Activated T-cell treated with anti-CD3 and anti-CD28 coated beads for 1 hour (primary cell): Measurements from ENCODE around the gene NEAT1.

Experiments used
- DNase-seq: peaks from one replicate; pipeline ENCODE4 v3.0.0-alpha.2; 2020; ENCODE audit warnings: low read depth

NEAT1 gene

DNA sequence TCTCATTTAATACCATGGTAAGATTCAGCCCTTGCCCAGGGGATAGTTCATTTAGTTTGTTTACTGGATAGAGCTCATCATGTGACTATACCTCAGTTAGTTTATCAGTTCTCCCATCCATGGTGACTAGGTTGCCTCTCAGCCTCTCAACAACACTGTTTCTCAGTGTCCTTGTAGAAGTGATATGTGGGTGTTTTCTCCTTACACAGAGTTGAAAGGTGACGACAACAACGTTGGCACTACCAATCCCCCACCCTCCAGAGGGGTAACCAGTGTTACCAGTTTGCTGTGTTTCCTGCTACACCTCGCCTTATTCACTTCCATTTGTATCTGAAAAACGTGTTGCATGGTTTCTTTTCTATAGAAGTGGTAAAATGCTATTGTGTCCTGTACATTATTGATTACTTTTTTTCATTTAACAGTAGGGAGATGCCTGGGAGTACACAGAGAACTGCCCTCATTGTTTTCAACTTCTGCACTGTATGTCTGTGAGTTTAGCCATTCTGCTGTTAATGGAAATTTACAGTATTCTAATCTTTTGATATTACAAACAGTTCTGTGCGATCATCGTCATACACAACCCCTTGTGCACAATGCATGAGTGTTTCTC lies 11.6 kb downstream of the NEAT1 start:
- no peak for DNase-seq

- no peak for DNase-seq
Measured at GRCh38 chr11:65434667-65435410, 12.2 kb downstream of the NEAT1 start.

DNA sequence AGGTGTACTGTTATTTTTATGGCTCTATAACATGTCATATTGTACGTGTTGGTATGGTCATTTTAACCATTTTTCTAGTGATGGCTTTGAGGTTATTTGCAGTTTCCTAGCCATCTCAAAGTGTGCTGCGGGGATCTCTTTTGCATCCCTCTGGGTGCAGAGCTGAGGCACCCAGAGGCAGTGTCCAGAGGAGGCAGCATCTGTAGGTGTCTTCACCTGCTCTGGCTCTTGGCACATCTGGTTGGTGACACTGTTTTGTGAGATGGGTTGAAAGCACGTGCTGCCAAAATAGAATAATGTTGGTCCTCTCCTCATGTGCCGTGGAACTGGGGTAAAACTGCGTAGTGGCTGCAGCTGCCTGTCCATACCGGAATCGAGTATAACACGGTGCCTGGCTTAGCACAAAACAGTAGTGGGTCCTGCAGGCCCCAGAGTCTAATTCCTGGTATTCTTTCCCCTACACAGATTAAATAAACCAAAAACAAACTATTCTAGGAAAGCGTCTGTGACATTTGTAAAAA lies 12.9 kb downstream of the NEAT1 start:
- DNase-seq, result no peak

DNA sequence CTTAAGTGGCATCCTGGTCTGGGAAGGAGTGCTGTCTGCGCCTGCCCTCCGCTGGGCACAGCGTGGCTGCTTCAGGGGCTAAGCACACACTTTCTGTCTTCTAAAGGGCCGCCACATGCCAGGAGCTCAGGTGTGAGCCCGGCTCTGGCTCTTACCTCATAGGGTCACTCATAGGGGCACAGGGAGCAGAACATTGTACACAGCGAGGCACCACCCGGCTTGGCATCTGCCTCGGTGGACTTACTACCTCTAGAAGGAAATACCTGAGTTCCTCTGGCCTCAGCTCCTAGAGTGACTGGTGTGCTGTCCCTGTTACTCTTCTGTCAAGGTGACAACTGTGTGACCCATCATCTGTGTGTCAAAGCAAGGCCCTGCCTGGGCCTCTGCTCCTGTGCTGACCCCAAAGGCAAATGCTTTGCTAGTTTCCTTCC lies 13.4 kb downstream of the NEAT1 start:
- DNase-seq, result no peak

DNA sequence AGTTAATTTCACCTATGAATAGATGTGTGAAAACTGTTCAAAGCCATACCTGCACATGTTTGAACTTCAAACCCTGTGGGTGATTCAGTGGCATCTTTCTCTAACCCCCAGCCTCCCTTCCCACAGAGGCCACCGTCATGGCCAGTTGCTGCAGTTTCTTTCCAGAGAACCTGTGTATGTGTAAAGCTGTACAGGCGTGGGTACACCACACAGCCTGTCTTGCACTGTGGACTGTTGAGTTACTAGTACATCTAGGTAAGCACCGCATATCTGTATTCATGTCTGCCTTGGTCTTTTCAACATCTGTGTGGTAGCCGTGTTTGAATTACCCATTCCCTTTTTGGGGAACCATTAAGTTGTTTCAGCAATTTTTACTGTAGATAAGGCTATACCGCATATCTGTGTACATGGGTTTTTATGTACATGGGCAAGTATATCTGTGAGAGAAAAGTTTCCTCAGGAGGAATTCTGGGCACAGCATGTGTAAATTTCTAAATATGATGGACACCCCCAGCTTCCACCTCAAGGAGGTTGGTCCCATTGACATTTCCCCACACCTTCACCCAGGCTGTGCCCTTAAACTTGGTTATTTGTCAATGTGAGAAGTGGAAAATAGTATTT lies 13.9 kb downstream of the NEAT1 start:
- DNase-seq, result no peak

DNA sequence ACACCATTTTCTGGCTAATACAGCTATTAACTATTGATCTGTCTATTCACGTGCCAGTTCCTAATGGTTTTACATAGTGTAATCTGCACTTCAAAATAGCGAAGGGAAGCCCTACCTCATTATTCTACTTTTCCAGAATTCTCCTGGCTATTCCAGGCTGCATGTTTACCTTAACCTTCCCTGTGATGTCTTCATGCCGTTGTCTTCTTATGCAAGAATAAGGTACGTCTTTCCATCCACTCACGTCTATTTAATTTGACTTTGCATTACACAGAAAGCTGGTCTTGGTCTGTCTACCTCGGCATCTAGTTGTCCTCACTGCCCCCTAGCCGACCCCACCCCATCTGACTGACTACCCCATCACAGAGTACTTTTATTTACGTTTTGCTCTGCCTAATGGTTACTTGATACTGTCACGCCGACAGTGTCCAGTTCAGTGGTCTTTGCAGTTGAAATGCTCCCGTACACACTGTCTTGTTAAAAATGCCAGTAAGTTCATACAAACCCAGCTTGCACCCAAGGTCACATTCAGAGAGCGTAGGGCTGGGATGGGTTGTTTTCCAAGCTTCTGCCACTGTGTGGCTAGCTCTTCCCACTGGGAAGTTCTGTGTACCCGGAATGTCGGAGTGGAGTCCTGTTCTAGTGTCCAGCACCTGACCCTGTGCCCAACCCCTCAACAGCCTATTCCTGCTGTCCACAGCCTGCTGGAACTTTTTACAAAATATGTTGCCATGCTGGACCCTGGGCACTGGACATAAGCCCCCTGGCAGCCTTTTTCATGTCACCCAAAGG lies 15.0 kb downstream of the NEAT1 start:
- DNase-seq, result no peak

DNA sequence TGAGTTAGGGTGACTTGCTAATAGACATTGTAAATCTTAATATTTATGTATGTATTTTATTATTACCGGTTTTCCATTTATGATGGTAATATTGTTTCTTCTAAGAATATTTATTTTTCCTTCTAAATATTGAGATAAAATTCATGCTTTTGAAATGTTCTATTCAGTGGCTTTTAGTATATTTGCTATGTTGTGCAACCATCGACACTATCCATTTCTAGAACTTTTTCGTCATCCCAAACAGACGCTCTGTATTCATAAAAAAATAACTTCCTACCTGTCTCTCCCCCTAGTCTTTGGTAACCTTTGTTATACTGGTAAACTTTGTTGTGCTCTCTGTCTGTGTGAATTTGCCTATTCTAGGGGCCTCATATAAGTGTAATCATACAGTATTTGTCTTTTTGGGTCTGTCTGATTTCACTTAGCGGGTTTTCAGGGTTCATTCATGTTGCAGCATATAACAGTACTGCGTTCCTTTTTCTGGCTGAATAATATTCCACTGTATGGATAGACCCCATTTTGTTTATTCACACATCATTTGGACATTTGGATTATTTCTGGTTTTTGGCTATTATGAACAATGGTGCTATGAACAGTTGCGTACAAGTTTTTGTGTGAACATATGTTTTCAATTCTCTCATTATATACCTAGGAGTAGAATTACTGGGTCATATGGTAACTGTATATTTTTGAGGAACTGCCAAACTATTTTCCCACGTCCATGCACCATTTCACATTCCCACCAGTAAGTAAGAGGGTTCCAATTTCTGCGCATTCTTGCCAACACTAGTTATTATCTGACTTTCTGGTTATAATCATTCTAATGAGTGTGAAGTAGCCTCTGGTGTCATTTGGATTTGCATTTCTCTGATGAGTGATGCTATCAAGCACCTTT lies 15.9 kb downstream of the NEAT1 start:
- no peak for DNase-seq

DNA sequence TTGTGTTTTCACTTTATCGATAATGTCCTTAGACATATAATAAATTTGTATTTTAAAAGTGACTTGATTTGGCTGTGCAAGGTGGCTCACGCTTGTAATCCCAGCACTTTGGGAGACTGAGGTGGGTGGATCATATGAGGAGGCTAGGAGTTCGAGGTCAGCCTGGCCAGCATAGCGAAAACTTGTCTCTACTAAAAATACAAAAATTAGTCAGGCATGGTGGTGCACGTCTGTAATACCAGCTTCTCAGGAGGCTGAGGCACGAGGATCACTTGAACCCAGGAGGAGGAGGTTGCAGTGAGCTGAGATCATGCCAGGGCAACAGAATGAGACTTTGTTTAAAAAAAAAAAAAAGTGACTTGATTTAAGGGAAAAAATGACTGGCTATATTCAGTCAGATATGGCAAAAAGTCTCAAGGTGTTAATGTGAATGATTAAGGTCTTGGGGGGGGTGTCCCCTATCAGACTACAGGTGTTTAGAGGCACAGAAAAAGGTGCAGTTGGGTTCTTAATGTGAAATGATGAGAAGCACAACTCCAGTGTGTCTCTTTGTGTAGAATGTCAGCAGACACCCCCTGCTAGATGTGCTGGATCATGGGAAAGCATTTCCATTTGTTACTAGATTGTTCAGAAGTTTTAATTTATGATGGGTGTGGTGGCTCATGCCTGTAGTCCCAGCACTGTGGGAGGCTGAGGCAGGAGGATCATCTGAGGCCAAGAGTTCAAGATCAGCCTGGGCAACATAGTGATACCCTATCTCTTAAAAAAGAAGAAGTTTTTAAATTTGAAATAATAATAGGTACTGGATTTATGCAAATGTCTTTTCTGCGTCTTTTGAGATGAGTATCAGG lies 17.0 kb downstream of the NEAT1 start:
- DNase-seq, result no peak

DNA sequence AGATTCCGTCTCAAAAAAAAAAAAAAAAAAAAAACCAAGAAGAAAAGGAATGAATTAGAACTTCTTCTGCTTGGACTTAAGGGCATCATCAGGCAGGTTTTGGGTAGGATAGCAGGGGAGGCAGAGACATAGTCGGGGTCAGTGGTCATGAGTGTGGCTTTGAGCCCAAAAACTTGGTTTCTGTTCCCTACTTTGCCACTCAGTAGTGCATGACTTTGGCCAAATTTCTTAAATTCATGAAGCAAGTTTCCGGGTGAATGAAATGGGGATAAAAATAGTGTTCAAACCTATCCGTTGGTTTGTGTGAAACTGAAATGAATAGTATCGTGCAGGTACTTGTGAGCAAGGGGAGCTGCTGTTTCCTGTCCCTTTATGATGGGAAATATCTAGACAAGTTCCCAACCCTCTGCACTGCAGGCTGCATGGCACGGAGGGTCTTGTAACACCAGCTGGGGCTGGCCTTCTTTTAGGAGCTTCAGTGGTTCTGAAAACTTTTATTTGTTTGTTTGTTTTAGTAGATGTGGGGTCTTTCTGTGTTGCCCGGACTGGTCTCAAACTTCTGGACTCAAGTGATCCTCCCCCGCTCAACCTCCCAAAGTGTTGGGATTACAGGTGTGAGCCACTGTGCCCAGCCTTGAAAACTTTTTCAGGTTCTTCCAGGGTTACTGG lies 18.4 kb downstream of the NEAT1 start:
- no peak for DNase-seq

- no peak for DNase-seq
Measured at GRCh38 chr11:65442842-65443331, 20.3 kb downstream of the NEAT1 start.

GRCh38 chr11:65444314-65445051 lies 21.9 kb downstream of the NEAT1 start:
- DNase-seq, result no peak

- no peak for DNase-seq
Measured at GRCh38 chr11:65445101-65445603, 22.6 kb downstream of the NEAT1 start.

DNA sequence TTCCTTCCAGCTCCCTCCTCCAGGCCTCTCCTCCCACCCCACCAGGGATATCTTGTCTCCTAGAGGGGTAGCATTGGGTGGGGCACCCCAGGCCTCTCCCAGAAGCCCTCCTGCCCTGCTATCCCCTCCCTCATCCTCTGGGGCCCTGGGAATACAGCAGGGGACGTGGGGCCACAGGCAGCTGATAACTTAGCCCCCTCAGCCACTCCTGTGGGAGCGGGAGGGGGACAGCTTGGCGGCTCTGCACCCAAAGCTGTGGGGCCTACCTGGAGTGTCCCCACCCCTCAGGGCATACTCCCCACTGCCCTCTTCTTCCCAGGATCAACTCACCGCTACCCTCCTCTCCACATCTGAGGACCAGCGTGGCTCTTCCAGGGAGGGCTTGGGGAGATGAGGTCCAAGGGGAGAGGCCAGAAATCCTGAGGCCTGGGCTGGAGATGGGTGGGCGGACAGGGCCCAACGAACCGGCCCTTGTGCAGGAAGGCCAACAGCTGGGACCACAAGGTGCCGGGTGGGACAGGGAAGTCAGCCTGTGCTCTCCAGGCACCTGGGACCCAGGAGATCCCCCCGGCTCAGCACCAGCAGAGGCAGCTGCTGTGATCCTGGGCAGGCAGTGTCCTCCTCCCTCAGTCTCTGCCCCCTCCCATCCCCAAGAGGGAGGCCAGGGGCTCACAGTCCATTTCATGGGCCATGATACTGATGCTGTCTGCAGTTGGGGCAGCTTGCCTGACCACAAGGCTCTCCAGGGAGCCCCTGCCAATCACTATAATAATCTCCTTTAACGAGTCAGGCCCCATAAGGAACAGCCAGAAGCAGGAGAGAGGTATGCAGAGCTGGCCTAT lies 23.2 kb downstream of the NEAT1 start:
- no peak for DNase-seq

- no peak for DNase-seq
Measured at GRCh38 chr11:65446446-65447277, 24.1 kb downstream of the NEAT1 start.

DNA sequence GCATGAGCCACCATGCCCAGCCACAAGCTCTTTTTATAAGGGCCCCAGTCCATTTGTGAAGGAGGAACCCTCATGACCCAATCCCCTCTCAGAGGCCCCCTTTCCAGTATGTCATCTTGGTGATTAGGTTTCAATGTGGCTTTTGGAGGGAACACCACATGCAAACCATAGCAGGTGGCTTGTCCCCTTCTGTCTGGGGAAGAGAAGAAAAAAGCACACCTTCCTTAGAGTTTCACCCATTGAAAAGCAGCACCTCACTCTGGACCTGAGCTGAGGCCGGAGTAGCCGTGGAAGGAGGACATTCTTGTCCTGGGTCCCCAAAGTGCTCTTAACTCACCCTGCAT lies 25.4 kb downstream of the NEAT1 start:
- no peak for DNase-seq

DNA sequence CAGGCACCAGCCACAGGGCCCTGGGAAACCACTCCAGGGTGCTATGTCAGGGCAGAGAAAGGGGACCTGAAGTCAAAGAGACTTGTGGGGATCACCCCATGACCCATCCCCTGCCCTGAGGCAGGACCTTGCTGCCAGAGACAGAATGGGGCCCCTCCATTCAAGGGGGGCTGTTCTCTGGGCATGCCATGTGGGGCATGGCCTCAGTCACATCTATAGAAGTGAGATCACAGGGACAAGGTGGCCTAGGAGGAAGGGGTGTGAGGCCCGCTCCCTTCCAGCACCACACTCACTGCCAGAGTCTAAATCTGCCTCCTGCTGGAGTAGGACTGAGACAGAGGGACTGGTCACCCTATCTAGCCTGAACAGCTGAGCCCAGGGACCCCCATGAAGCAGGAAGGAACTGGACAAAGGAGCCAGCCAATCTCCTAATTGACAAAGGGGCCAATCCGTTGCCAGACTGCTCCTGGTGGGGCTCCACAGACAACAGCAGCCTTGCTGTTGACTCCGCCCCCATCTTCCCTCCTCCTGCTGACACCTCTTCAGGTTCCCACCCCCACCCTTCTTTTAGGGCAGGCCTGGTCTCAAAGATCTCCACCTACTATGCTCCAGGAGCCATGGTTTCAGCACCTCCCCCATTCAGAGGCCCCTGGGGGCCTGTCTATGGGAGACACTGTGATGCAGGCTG lies 26.0 kb downstream of the NEAT1 start:
- DNase-seq, result no peak
